Neuron (in vitro differentiated cells): Measurements from ENCODE around the gene METRNL.

ENCODE experiments used
- H2AFZ ChIP-seq: one replicate; pipeline ENCODE4 v1.6.1; 2013; ENCODE audit warnings: low read depth, mild to moderate bottlenecking, inconsistent platforms, low read length, moderate library complexity
- H3K27me3 ChIP-seq: one replicate; pipeline ENCODE4 v1.6.1; 2013; ENCODE audit warnings: low read length; ENCODE audit not compliant: insufficient read depth
- H3K36me3 ChIP-seq: one replicate; pipeline ENCODE4 v1.6.1; 2013; ENCODE audit warnings: low read length; ENCODE audit not compliant: insufficient read depth
- H3K4me1 ChIP-seq: one replicate; pipeline ENCODE4 v1.6.1; 2013; ENCODE audit warnings: low read length; ENCODE audit not compliant: insufficient read depth
- H3K4me3 ChIP-seq: 2 replicates; pipeline ENCODE4 v1.5.1; 2013; ENCODE audit warnings: mild to moderate bottlenecking, low read length, moderate library complexity
- H3K9me3 ChIP-seq: one replicate; pipeline ENCODE4 v1.6.1; 2013; ENCODE audit warnings: low read length

Gene METRNL

DNA sequence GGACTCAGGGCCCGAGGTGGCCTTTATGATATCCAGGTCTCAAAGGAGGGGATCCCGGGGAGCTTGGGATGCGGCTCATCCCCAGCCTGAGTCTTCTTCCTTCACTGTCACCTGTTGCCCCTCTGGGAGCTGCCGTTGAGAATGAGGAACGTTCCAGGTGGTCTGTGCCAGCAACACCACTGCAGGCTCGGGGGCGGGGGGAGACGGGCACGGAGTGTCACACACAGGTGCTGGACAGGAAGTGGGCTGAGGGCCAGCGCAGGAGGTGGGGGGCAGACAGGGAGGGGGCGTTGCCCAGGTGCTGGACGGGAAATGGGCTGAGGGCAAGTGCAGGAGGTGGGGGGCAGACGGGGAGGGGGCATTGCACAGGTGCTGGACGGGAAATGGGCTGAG lies 28.2 kb downstream of the METRNL start:
- Histone ChIP-seq H3K4me3 (no peak overlapping the region), H3K9me3 (peaks cover 16% of the 10 kb centered on the region), H3K4me1 (peaks cover 12% of the 10 kb centered on the region)

DNA sequence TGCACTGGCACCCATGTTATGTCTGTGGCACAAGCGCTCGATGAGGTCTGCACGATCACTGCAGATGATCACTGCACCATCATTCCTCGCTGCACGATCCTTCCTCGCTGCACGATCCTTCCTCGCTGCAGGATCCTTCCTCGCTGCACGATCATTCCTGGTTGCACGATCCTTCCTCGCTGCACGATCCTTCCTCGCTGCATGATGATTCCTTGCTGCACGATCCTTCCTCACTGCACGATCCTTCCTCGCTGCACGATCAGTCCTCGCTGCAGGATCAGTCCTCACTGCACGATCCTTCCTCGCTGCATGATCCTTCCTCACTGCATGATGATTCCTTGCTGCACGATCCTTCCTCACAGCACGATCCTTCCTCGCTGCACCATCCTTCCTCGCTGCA lies 29.3 kb downstream of the METRNL start:
- H2AFZ ChIP-seq: no peak overlapping the region
- peaks cover 16% of the 10 kb centered on the region for H3K9me3 ChIP-seq
- no peaks in the 10 kb centered on the region for H3K27me3 ChIP-seq
- H3K4me3 ChIP-seq: no peak overlapping the region
- no peaks in the 10 kb centered on the region for H3K36me3 ChIP-seq
- H3K4me1 ChIP-seq: peaks cover 12% of the 10 kb centered on the region

More for the DNA sequence above, 28.2 kb downstream of the METRNL start:
- no peak overlapping the region for H2AFZ ChIP-seq
- H3K36me3 ChIP-seq: no peaks in the 10 kb centered on the region
- no peaks in the 10 kb centered on the region for H3K27me3 ChIP-seq

DNA sequence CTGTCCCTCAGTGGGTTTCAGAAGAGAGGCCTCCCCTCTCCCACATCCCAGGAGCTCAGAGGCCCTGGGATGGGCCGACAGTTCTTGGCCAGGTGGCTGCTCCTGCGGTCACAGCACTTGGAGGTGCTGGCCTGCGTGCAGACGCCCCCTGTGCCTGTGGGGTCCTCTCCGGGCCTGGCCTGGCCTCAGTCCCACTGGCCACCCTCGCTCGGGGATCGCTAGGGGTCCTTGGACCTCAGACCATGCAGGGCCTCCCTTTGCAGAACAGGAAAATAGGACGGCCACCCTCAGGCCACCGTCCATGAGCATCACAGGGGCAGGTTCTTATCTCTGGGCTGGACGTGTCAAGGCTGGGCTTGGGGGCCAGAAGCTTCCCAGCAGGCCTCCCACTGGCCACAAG lies 30.0 kb downstream of the METRNL start:
- H2AFZ ChIP-seq: no peak overlapping the region
- peaks cover 16% of the 10 kb centered on the region for H3K9me3 ChIP-seq
- H3K4me3 ChIP-seq: no peak overlapping the region
- no peaks in the 10 kb centered on the region for H3K27me3 ChIP-seq
- H3K4me1 ChIP-seq: peaks cover 12% of the 10 kb centered on the region
- H3K36me3 ChIP-seq: no peaks in the 10 kb centered on the region

DNA sequence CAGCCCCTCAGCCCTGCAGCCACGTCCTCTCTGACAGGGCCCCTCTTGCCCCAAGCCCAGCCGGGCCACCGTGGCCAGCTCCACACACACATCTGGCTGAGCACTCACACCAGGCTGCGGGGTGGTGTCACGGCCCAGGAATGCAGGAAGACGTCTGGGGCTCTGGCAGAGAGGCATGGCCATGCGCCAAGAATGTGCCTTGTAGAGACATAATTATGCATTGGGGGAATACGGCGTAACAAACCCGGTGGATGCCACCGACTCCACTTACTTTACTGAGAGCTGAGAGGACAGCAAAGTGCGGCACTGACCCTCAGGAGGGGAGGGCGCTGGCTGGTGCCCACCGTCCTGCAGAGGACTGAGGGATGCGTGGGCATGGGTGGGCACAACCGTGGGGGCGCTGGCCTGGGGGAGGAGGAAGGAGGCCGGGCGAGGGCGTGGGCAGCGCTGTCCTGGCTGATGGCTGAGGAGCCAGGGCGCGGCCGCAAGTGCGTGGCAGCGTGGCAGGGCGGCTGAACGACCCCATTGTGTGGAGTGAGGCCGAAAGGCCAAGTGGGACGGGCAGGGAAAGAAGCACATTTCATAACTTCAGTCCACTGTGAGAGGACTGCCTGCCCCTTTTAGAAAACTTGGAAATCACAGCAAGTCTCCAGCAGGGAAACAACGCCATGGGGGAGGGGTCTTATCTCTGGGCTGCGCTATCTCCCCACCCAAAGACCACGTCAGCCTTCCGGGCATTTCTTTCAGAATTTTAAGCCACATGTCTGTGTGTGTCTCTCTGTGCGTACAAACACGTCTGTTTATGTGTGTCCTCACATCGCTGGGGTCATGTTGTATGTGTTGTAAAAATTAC lies 30.6 kb downstream of the METRNL start:
- no peaks in the 10 kb centered on the region for H3K27me3 ChIP-seq
- H2AFZ ChIP-seq: no peak overlapping the region
- H3K36me3 ChIP-seq: no peaks in the 10 kb centered on the region
- no peak overlapping the region for H3K4me3 ChIP-seq
- H3K4me1 ChIP-seq: peaks cover 12% of the 10 kb centered on the region
- H3K9me3 ChIP-seq: peaks cover 18% of the 10 kb centered on the region

DNA sequence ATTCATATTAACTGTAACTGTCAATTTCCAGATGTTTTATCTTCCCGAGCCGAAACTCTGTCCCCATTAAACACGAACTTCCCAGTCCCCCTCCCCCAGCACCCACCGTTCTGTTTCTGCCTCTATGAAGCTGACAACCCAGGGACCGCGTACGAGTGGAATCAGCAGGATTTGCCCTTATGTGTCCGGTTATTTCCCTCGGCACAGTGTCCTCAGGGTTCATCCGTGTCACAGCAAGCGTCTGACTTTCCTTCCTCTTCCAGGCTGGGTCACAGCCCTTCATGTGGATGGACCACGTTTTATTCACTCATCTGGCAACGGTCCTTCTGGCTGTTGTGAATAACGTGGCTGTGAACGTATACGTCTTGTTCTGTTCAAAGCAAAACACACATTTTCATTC lies 31.3 kb downstream of the METRNL start:
- Histone ChIP-seq H2AFZ (no peak overlapping the region), H3K27me3 (no peaks in the 10 kb centered on the region), H3K4me1 (peaks cover 12% of the 10 kb centered on the region), H3K4me3 (no peak overlapping the region), H3K36me3 (no peaks in the 10 kb centered on the region), H3K9me3 (peaks cover 18% of the 10 kb centered on the region)

DNA sequence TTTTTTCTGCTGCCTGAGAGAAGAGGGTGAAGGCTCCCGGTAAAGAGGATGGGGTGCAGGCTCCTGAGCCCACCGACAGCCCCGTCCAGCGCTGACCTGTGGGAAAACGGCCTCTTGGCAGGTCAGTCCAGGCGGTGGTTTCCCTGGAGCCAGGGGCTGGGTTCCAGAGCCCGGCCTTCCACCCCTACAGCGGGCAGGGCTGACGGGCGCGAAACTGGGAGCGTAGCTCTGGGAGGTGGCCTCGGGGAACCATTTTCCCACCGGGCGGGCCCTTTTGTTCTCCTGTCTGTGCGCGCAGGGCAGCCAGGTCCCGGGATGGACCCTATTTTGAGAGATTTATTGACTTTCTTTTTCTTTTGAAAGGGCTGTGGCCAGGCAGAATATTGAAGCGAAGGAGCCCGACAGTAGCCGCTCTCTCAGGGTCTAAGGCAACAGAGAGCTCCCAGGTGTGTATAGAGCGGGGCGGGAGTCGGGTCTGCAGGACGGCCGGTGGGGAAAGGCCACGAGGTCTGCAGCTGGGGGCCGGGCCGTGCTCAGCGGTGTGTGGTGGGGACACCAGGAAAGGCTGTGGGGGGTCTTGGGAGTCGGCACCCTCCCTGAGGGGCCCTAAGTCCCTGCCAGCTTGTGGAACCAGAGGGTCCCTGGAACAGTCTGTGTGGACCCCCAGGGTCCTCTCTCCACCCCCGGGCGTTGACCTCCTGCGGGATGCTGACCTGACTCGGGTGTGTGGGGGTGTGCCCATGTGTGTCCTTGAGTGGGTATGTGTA lies 32.3 kb downstream of the METRNL start:
- no peaks in the 10 kb centered on the region for H3K36me3 ChIP-seq
- no peak overlapping the region for H3K4me3 ChIP-seq
- no peaks in the 10 kb centered on the region for H3K27me3 ChIP-seq
- peaks cover 3% of the 10 kb centered on the region for H3K4me1 ChIP-seq
- no peak overlapping the region for H2AFZ ChIP-seq
- H3K9me3 ChIP-seq: peaks cover 18% of the 10 kb centered on the region

DNA sequence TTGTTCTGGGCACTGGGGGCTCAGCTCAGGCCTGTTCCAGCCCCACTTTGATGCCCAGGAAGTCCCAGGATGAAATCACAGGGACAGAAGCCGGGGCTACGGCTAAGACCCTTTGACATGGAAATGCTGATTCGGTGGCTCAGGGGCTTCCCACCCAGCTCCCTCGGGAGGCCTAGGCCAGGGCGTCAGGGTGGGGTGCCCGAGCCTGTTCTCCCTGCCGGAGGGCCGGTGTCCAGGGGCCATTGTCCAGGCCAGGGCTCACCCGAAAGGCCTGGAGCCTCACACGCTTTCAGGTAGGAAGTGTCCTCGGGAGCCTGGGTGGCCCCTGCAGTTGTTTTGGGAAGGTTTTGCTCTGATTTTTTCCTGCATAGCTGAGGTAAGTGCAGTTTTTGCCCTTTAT lies 34.0 kb downstream of the METRNL start:
- no peaks in the 10 kb centered on the region for H3K36me3 ChIP-seq
- no peak overlapping the region for H2AFZ ChIP-seq
- no peaks in the 10 kb centered on the region for H3K4me1 ChIP-seq
- peaks cover 18% of the 10 kb centered on the region for H3K9me3 ChIP-seq
- H3K27me3 ChIP-seq: peaks cover 9% of the 10 kb centered on the region
- H3K4me3 ChIP-seq: no peak overlapping the region

DNA sequence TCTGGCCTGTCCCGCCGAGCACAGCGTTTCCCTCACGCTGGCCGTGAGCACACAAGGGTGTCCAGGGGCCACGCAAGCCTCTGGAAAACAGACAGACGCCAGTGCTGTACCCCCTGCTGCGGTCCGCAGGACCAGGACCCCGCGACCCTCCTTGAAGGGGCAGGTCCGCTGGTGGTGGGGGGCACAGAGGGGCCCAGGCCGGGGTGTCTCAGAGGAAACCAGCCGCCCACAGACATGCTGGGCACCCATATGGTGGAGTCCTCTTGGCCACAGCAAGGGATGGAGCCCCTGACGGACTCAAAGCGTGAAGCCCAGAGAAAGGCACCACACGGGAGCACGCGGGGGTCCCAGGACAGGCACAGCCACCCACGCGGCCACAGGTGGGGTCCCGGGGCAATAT lies 34.4 kb downstream of the METRNL start:
- H2AFZ ChIP-seq: no peak overlapping the region
- peaks cover under 1% of the 10 kb centered on the region for H3K4me1 ChIP-seq
- peaks cover 12% of the 10 kb centered on the region for H3K27me3 ChIP-seq
- no peak overlapping the region for H3K4me3 ChIP-seq
- peaks cover 14% of the 10 kb centered on the region for H3K9me3 ChIP-seq
- H3K36me3 ChIP-seq: no peaks in the 10 kb centered on the region

DNA sequence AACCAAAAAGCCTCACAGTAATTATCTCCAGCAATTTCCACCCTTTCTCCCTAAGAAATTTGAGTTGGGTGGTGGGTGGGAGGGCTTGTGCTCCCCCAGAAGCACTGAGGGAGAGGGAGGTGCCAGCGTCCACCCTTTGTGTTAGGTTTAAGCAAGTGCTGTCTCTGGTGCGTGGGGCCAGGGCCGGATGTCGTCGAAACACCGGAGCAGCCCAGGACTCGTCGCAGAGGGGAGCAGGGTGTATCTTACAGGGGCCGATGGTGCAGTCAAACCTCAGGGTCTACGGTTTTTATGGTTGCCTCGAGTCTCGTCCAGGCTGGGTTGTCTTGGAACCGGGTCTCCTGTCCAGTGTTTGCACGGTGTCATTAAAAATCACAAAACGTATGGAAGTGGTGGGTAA lies 35.3 kb downstream of the METRNL start:
- Histone ChIP-seq H3K4me1 (peaks cover 3% of the 10 kb centered on the region), H3K27me3 (peaks cover 14% of the 10 kb centered on the region), H3K36me3 (no peaks in the 10 kb centered on the region)

DNA sequence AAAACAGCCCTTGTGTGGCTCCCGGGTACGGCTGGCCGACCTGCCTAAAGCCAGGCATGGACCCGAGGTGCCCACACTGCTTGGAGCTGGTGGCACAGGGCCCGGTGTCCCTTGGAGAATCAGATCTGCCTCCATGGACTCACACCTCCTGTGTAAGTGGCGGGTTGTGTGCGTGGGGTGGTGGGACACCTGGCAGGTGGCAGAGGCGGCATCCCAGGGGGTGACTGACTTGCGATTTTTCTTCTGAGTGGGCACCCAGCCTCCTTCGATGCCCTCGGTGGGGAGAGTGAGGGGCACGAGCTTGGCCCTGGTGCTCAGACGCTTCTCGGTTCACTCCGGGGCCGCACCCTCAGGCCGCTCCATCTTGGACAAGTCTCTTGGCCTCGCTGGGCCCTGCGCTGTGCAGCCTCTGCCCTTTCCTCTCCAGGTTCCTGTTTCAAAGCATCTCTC lies 35.8 kb downstream of the METRNL start:
- peaks cover 3% of the 10 kb centered on the region for H3K4me1 ChIP-seq
- no peak overlapping the region for H3K4me3 ChIP-seq
- H3K36me3 ChIP-seq: no peaks in the 10 kb centered on the region
- H3K9me3 ChIP-seq: peaks cover 3% of the 10 kb centered on the region
- H3K27me3 ChIP-seq: peaks cover 16% of the 10 kb centered on the region
- H2AFZ ChIP-seq: no peak overlapping the region

More for the DNA sequence above, 35.3 kb downstream of the METRNL start:
- H3K4me3 ChIP-seq: no peak overlapping the region
- no peak overlapping the region for H2AFZ ChIP-seq
- H3K9me3 ChIP-seq: peaks cover 6% of the 10 kb centered on the region

DNA sequence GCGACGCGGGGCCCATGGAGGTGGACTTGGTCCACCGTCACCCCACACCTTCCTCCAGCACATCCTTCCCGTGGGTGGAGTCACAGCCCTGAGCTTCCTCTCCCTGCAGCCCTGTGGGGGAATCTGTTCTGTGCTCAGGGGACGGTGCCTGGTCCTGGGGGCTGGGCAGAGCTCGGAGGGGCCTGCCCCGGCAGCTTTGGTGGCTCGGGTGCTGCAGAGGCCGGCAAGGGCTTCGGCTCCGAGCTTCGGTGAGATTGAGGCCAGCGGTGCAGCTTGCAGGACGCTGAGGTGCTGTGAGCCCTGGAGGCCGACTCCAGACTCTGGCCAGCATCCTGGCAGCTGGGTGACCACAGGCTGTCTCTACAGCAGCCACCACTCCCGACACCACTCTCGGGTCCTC lies 36.4 kb downstream of the METRNL start:
- Histone ChIP-seq H3K36me3 (no peaks in the 10 kb centered on the region), H3K27me3 (peaks cover 20% of the 10 kb centered on the region), H2AFZ (no peak overlapping the region), H3K9me3 (peaks cover 2% of the 10 kb centered on the region), H3K4me3 (no peak overlapping the region), H3K4me1 (peaks cover 3% of the 10 kb centered on the region)

DNA sequence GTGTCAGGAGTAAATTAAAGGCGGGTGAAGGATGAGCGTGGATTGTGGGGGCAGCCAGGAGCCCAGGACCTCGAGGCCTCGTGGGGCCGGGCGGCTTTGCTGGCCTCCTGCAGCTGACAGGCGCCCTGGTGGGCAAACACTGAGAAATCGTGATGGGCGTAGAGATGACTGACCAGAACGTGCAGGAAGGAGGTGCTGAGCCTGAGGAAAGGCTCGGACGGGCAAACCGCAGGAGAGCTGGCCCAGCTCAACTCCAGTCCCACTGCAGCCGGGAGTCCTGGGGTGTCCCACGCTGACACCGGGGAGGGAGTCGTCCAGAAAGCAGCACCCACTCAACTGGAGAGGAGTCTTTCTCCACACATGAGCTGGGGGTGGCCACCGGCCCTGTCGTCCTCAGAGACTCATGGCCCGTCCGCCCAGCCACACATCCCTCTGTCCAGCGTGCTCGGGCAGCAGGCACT lies 36.9 kb downstream of the METRNL start:
- Histone ChIP-seq H3K4me3 (no peak overlapping the region), H3K9me3 (peaks cover 2% of the 10 kb centered on the region), H3K36me3 (no peaks in the 10 kb centered on the region), H3K27me3 (peaks cover 20% of the 10 kb centered on the region), H3K4me1 (peaks cover 3% of the 10 kb centered on the region), H2AFZ (no peak overlapping the region)

DNA sequence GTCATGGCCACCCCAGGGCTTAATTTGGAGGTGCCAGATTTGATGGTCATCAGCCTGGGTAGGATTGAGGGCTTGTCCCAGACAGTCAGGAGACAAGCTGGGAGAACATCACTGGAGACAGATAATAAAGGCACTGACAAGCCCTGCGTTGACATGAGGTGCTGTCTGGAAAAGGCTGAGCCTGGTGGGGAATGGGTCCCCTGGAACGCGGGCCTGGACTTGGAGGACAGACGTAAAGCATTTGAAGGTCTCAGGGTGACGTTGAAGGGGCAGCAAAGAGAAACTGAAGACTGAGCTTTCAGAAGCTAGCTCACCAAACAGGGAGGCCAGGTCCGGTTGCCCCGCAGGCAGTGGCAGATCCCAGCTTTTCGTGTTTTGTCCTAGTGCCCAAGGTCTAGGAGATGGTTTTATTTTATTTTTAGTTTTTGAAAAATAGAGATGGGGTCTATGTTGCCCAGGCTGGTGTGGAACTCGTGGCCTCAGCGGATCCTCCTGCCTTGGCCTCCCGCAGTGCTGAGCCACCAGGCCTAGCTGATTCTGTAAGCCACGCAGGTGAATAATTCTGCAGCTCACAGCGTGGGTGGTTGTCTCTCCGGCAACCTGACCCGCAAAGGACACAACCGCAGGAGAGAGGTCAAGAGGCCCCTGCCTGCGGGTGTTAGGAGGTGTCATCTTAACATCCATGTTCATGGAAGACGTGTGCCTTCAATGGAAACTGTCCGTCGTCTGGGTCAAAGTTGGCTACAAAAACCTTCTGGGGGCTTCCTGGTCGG lies 37.6 kb downstream of the METRNL start:
- Histone ChIP-seq H3K4me1 (peaks cover 3% of the 10 kb centered on the region), H2AFZ (no peak overlapping the region), H3K36me3 (no peaks in the 10 kb centered on the region), H3K27me3 (peaks cover 25% of the 10 kb centered on the region), H3K4me3 (no peak overlapping the region), H3K9me3 (peaks cover 2% of the 10 kb centered on the region)
